ENCODE data around the gene EIF4B. TPM values are rescaled to one million over a fixed set of nuclear protein-coding genes. Genes with fewer than 3 reads are reported as not detected.

Gene EIF4B
- total RNA-seq, 1 experiment from 2014 or later, result 809 TPM

GRCh38 chr12:53062011-53062961, 56.0 kb downstream of the EIF4B start:
- intact Hi-C loops (cut with micrococcal nuclease), result loop anchor here (10.0 kb wide), 1 partner anchor 223 kb away; no protein-coding TSS in a partner anchor
- H3K27ac ChIP-seq (ENCODE audit: low read depth, low read length), result peak overlapping the region; percentile 45; the same call in 1 of the 2 replicates
- H3K9me3 ChIP-seq (ENCODE audit: control insufficient read depth in 1 of 2, insufficient read depth in 1 of 2, low read depth in 1 of 2, low read length in 2 of 2), result no peaks in the 10 kb centered on the region
- no peaks in the 10 kb centered on the region for H3K27me3 ChIP-seq (ENCODE audit: insufficient read depth, low read length)
- H2AFZ ChIP-seq (ENCODE audit: low read depth, low read length, poor library complexity, severe bottlenecking), result no peak overlapping the region
- DNase-seq (ENCODE audit: low read depth, low spot score), result no peak
- no peak for ATAC-seq
- H3K9ac ChIP-seq (ENCODE audit: low read length), result 0 out of 2 replicates have a peak overlapping the region, but pooled peaks have one; percentile 39
- peak overlapping the region; percentile 76 for H3K4me2 ChIP-seq (ENCODE audit: low read length)
- ChIA-PET RAD21 (ENCODE audit: low non-redundant PET in 1 of 2, low total read pairs in 2 of 2, uncharacterized antibody in 2 of 2, unreplicated experiment in 2 of 2) (interaction anchor here (1.0 to 1.3 kb wide), 5 partner anchors 14 to 177 kb away, joined by 3 to 7 read pairs (median 5); no protein-coding TSS in a partner anchor), CTCF (interaction anchor here (0.8 to 1.7 kb wide), 16 partner anchors 8 to 178 kb away, joined by 3 to 20 read pairs (median 5); partner anchors contain the start of gene SPRYD3), POLR2A (interaction anchor here (0.9 to 1.9 kb wide), 8 partner anchors 8 to 92 kb away, joined by 3 to 8 read pairs (median 4); partner anchors contain the start of gene SPRYD3)
- peaks cover 25 to 43% of the 10 kb centered on the region in 2 experiments for H3K4me1 ChIP-seq (ENCODE audit: control insufficient read depth in 1 of 2, insufficient read depth in 2 of 2, low read length in 2 of 2)
- H3K36me3 ChIP-seq (ENCODE audit: control insufficient read depth in 1 of 2, insufficient read depth in 2 of 2, low read length in 2 of 2), result peaks cover 3 to 25% of the 10 kb centered on the region in 2 experiments; a peak in 3 of 4 replicates
- no TSS peak for BruUV-seq (replicated peaks)
- H3K79me2 ChIP-seq (ENCODE audit: insufficient read depth, low read length), result no peaks in the 10 kb centered on the region
- no peaks in the 10 kb centered on the region for H3K9me2 ChIP-seq (ENCODE audit: insufficient read depth)
- TF ChIP-seq ZFX (IDR thresholded peaks at IDR 0.05) (no peak), EZH2phosphoT487 (IDR thresholded peaks at IDR 0.05; ENCODE audit: borderline replicate concordance) (no peak), EGR1 (IDR thresholded peaks at IDR 0.05; ENCODE audit: low read depth) (no peak), POLR2A (IDR thresholded peaks at IDR 0.05; ENCODE audit: borderline replicate concordance, extremely low read depth, insufficient read depth, insufficient read length) (no peak), RAD21 (IDR thresholded peaks at IDR 0.05; ENCODE audit: low read depth) (no peak), ELF1 (IDR thresholded peaks at IDR 0.05; ENCODE audit: borderline replicate concordance, low read depth) (no peak), MAX (IDR thresholded peaks at IDR 0.05) (no peak), POLR2AphosphoS5 (IDR thresholded peaks at IDR 0.05; ENCODE audit: low read depth, low read length) (no peak; the same call in 1 of the 2 replicates), REST (IDR thresholded peaks at IDR 0.05; ENCODE audit: low read depth) (no peak), JUND (IDR thresholded peaks at IDR 0.05) (no peak), FOSL1 (IDR thresholded peaks at IDR 0.05; ENCODE audit: low read depth) (no peak)
- no peak overlapping the region for H3K4me3 ChIP-seq (replicated peaks in 1 of 2; ENCODE audit: low read depth in 1 of 2, low read length in 2 of 2)
- H4K20me1 ChIP-seq (ENCODE audit: insufficient read depth), result peaks cover 3% of the 10 kb centered on the region; the same call in 1 of the 2 replicates

Data from HCT116 (cell line).